Urinary bladder (tissue), 4 donors: ENCODE results near the gene SH3PXD2A. TPM values are rescaled to one million over a fixed set of nuclear protein-coding genes. Genes with fewer than 3 reads are reported as not detected.
A peak's percentile ranks its signal among the peaks of the same experiment; 100 is the strongest.
"Not testable (repeated sequence)": the region's sequence is repeated elsewhere in the genome, so short reads cannot be mapped to it uniquely, and the experiment has no call there.

ENCODE experiments used
- DNase-seq: peaks from one replicate; pipeline ENCODE4 v3.0.0-alpha.2; 2015; ENCODE audit errors: extremely low spot score
- H3K27ac ChIP-seq: one replicate; pipeline ENCODE4 v1.5.1; 2013; ENCODE audit warnings: low read depth, mild to moderate bottlenecking, moderate library complexity
- H3K36me3 ChIP-seq: one replicate; pipeline ENCODE4 v1.6.1; 2013; ENCODE audit warnings: mild to moderate bottlenecking, moderate library complexity; ENCODE audit not compliant: insufficient read depth
- H3K4me1 ChIP-seq: one replicate; pipeline ENCODE4 v1.6.1; 2013; ENCODE audit warnings: mild to moderate bottlenecking, moderate library complexity; ENCODE audit not compliant: insufficient read depth
- H3K4me3 ChIP-seq: one replicate; pipeline ENCODE4 v1.5.1; 2013; ENCODE audit warnings: low read depth, low read length
- WGBS: extraction: QIAGEN DNeasy Blood & Tissue Kit; methylation state at CpG from one replicate; pipeline ENCODE4 v1.1.7; 2013; 5-methylcytosine and 5-hydroxymethylcytosine counted together
- polyA plus RNA-seq: library from polyadenylated mRNA; stranded (reverse); fragments of 200-250 nt; gene quantifications from one replicate; pipeline ENCODE4 v1.2.3, GENCODE V29; 2013
- total RNA-seq: library from RNA; depleted of rRNA; stranded (reverse); fragments of >200 nt; gene quantifications from one replicate; pipeline ENCODE4 v1.2.3, GENCODE V29; 2014
- donor health status: healthy with polysubstance abuse.
- donor health status: healthy.

SH3PXD2A gene
- total and polyA plus RNA-seq, 2 donors: 29.6 to 56.9 TPM

- DNase-seq: no peak
- Histone ChIP-seq H3K27ac (no peak overlapping the region), H3K36me3 (no peaks in the 10 kb centered on the region), H3K4me3 (no peak overlapping the region), H3K4me1 (no peaks in the 10 kb centered on the region)
- 83% methylated on average over 7 of the region's 7 CpGs for WGBS
These were observed 94.1 kb downstream of the SH3PXD2A start for GRCh38 chr10:103761075-103761920.

GRCh38 chr10:103760233-103760632, 95.1 kb downstream of the SH3PXD2A start:
- DNase-seq, H3K4me3 ChIP-seq, H3K27ac ChIP-seq, H3K36me3 ChIP-seq, H3K4me1 ChIP-seq: not testable (repeated sequence)
- 97% methylated on average over 3 of the region's 3 CpGs for WGBS

GRCh38 chr10:103759100-103759781, 96.1 kb downstream of the SH3PXD2A start:
- DNase-seq: no peak
- 20% methylated on average over 10 of the region's 10 CpGs for WGBS
- peak overlapping the region; percentile 51 for H3K27ac ChIP-seq
- no peaks in the 10 kb centered on the region for H3K4me1 ChIP-seq
- no peaks in the 10 kb centered on the region for H3K36me3 ChIP-seq
- no peak overlapping the region for H3K4me3 ChIP-seq

- Histone ChIP-seq H3K27ac (peak overlapping the region; percentile 11), H3K36me3 (no peaks in the 10 kb centered on the region), H3K4me3 (no peak overlapping the region), H3K4me1 (no peaks in the 10 kb centered on the region)
- no peak for DNase-seq
- WGBS: 62% methylated on average over 2 of the region's 2 CpGs
These were observed 97.1 kb downstream of the SH3PXD2A start for GRCh38 chr10:103758294-103758681.

- Histone ChIP-seq H3K27ac (peak overlapping the region; percentile 11), H3K36me3 (no peaks in the 10 kb centered on the region), H3K4me1 (no peaks in the 10 kb centered on the region), H3K4me3 (no peak overlapping the region)
- WGBS: 60% methylated on average over 18 of the region's 18 CpGs
- DNase-seq: no peak
These were observed 97.7 kb downstream of the SH3PXD2A start for GRCh38 chr10:103757531-103758293.

- 94% methylated on average over 8 of the region's 8 CpGs for WGBS
- H3K27ac ChIP-seq: no peak overlapping the region
- no peak overlapping the region for H3K4me3 ChIP-seq
- H3K36me3 ChIP-seq: no peaks in the 10 kb centered on the region
- no peaks in the 10 kb centered on the region for H3K4me1 ChIP-seq
- no peak for DNase-seq
These were observed 99.0 kb downstream of the SH3PXD2A start for GRCh38 chr10:103756277-103756869.

- Histone ChIP-seq H3K27ac (no peak overlapping the region), H3K4me1 (no peaks in the 10 kb centered on the region), H3K4me3 (no peak overlapping the region), H3K36me3 (no peaks in the 10 kb centered on the region)
- no peak for DNase-seq
- WGBS: 85% methylated on average over 3 of the region's 3 CpGs
These were observed 102.6 kb downstream of the SH3PXD2A start for GRCh38 chr10:103752680-103753248.

- no peaks in the 10 kb centered on the region for H3K4me1 ChIP-seq
- DNase-seq: no peak
- H3K4me3 ChIP-seq: no peak overlapping the region
- H3K36me3 ChIP-seq: no peaks in the 10 kb centered on the region
- 77% methylated on average over 7 of the region's 7 CpGs for WGBS
- no peak overlapping the region for H3K27ac ChIP-seq
These were observed 103.6 kb downstream of the SH3PXD2A start for GRCh38 chr10:103751667-103752290.

- Histone ChIP-seq H3K4me3 (no peak overlapping the region), H3K36me3 (no peaks in the 10 kb centered on the region), H3K4me1 (no peaks in the 10 kb centered on the region), H3K27ac (no peak overlapping the region)
- WGBS: 91% methylated on average over 5 of the region's 5 CpGs
- no peak for DNase-seq
These were observed 104.5 kb downstream of the SH3PXD2A start for GRCh38 chr10:103750836-103751235.

GRCh38 chr10:103749779-103750178, 105.6 kb downstream of the SH3PXD2A start:
- H3K36me3 ChIP-seq: no peaks in the 10 kb centered on the region
- 96% methylated on average over 7 of the region's 7 CpGs for WGBS
- no peak overlapping the region for H3K27ac ChIP-seq
- H3K4me1 ChIP-seq: no peaks in the 10 kb centered on the region
- H3K4me3 ChIP-seq: no peak overlapping the region
- no peak for DNase-seq

- peak overlapping the region; percentile 18 for H3K27ac ChIP-seq
- H3K4me3 ChIP-seq: no peak overlapping the region
- whole genome bisulfite sequencing: 83% methylated on average over 6 of the region's 6 CpGs
- no peaks in the 10 kb centered on the region for H3K36me3 ChIP-seq
- H3K4me1 ChIP-seq: no peaks in the 10 kb centered on the region
- no peak for DNase-seq
These were observed 107.4 kb downstream of the SH3PXD2A start for GRCh38 chr10:103748020-103748419.

GRCh38 chr10:103747193-103747865, 108.0 kb downstream of the SH3PXD2A start:
- 82% methylated on average over 14 of the region's 14 CpGs for WGBS
- no peak overlapping the region for H3K27ac ChIP-seq
- no peaks in the 10 kb centered on the region for H3K4me1 ChIP-seq
- H3K4me3 ChIP-seq: no peak overlapping the region
- no peak for DNase-seq
- H3K36me3 ChIP-seq: no peaks in the 10 kb centered on the region
